ENCODE results near the gene HBP1.

GRCh38 chr7:107236862-107237261 lies 68.1 kb downstream of the HBP1 start:
- TF ChIP-seq CTCF (IDR thresholded peaks at IDR 0.05) (no peak), POLR2AphosphoS5 (IDR thresholded peaks at IDR 0.05) (no peak), POLR2A (IDR thresholded peaks at IDR 0.05) (no peak)
